Stimulated activated naive CD8-positive, alpha-beta T cell treated with anti-CD3 and anti-CD28 coated beads, Interleukin-15, Interleukin-2, amounts not matched to agents 100 ng/mL and 50 ng/mL, for 24 hours (primary cell): ENCODE results near the gene RAB40B.

Source experiments
- H3K27ac Mint-ChIP-seq: one replicate; pipeline ENCODE4 v1.8.0; 2021; ENCODE audit warnings: mild to moderate bottlenecking, mixed read lengths
- H3K27me3 Mint-ChIP-seq: one replicate; pipeline ENCODE4 v1.8.0; 2021; ENCODE audit warnings: mixed read lengths
- H3K36me3 Mint-ChIP-seq: one replicate; pipeline ENCODE4 v1.8.0; 2021; ENCODE audit warnings: low read depth, mixed read lengths
- H3K4me1 Mint-ChIP-seq: one replicate; pipeline ENCODE4 v1.8.0; 2021; ENCODE audit warnings: low read depth, mixed read lengths
- H3K4me3 Mint-ChIP-seq: one replicate; pipeline ENCODE4 v1.8.0; 2021; ENCODE audit warnings: mild to moderate bottlenecking, mixed read lengths
- H3K9me3 Mint-ChIP-seq: one replicate; pipeline ENCODE4 v1.8.0; 2021; ENCODE audit warnings: mixed read lengths

Gene RAB40B

GRCh38 chr17:82687375-82687861 is 11.1 kb downstream of the RAB40B start:
- H3K4me3 Mint-ChIP-seq = no peak overlapping the region
- no peaks in the 10 kb centered on the region for H3K36me3 Mint-ChIP-seq
- peaks cover 3% of the 10 kb centered on the region for H3K4me1 Mint-ChIP-seq
- no peaks in the 10 kb centered on the region for H3K9me3 Mint-ChIP-seq
- no peak overlapping the region for H3K27ac Mint-ChIP-seq
- H3K27me3 Mint-ChIP-seq = no peaks in the 10 kb centered on the region

- H3K27me3 Mint-ChIP-seq = no peaks in the 10 kb centered on the region
- peaks cover 2% of the 10 kb centered on the region for H3K4me1 Mint-ChIP-seq
- H3K4me3 Mint-ChIP-seq = no peak overlapping the region
- H3K9me3 Mint-ChIP-seq = peaks cover 3% of the 10 kb centered on the region
- peaks cover 4% of the 10 kb centered on the region for H3K36me3 Mint-ChIP-seq
- H3K27ac Mint-ChIP-seq = no peak overlapping the region
These were observed 11.9 kb downstream of the RAB40B start for GRCh38 chr17:82686366-82687324.

GRCh38 chr17:82685291-82685690 is 13.2 kb downstream of the RAB40B start:
- Mint-ChIP-seq H3K27ac (no peak overlapping the region), H3K36me3 (peaks cover 4% of the 10 kb centered on the region), H3K4me3 (no peak overlapping the region), H3K27me3 (no peaks in the 10 kb centered on the region), H3K4me1 (no peaks in the 10 kb centered on the region), H3K9me3 (peaks cover 3% of the 10 kb centered on the region)

GRCh38 chr17:82684228-82684841 is 14.2 kb downstream of the RAB40B start:
- peaks cover 3% of the 10 kb centered on the region for H3K9me3 Mint-ChIP-seq
- H3K27ac Mint-ChIP-seq = no peak overlapping the region
- H3K27me3 Mint-ChIP-seq = no peaks in the 10 kb centered on the region
- peaks cover 4% of the 10 kb centered on the region for H3K36me3 Mint-ChIP-seq
- no peaks in the 10 kb centered on the region for H3K4me1 Mint-ChIP-seq
- H3K4me3 Mint-ChIP-seq = no peak overlapping the region

GRCh38 chr17:82683534-82683933 is 15.0 kb downstream of the RAB40B start:
- no peaks in the 10 kb centered on the region for H3K27me3 Mint-ChIP-seq
- H3K4me1 Mint-ChIP-seq = no peaks in the 10 kb centered on the region
- H3K4me3 Mint-ChIP-seq = no peak overlapping the region
- peaks cover 3% of the 10 kb centered on the region for H3K9me3 Mint-ChIP-seq
- peaks cover 4% of the 10 kb centered on the region for H3K36me3 Mint-ChIP-seq
- no peak overlapping the region for H3K27ac Mint-ChIP-seq

GRCh38 chr17:82681547-82681946 is 17.0 kb downstream of the RAB40B start:
- peaks cover 3% of the 10 kb centered on the region for H3K9me3 Mint-ChIP-seq
- no peaks in the 10 kb centered on the region for H3K27me3 Mint-ChIP-seq
- H3K27ac Mint-ChIP-seq = no peak overlapping the region
- peaks cover 4% of the 10 kb centered on the region for H3K36me3 Mint-ChIP-seq
- H3K4me3 Mint-ChIP-seq = no peak overlapping the region
- H3K4me1 Mint-ChIP-seq = no peaks in the 10 kb centered on the region

- H3K36me3 Mint-ChIP-seq = peaks cover 4% of the 10 kb centered on the region
- no peak overlapping the region for H3K4me3 Mint-ChIP-seq
- H3K27ac Mint-ChIP-seq = no peak overlapping the region
- H3K27me3 Mint-ChIP-seq = no peaks in the 10 kb centered on the region
- peaks cover 3% of the 10 kb centered on the region for H3K9me3 Mint-ChIP-seq
- no peaks in the 10 kb centered on the region for H3K4me1 Mint-ChIP-seq
These were observed 18.7 kb downstream of the RAB40B start for GRCh38 chr17:82679586-82680465.

- H3K27me3 Mint-ChIP-seq = no peaks in the 10 kb centered on the region
- H3K36me3 Mint-ChIP-seq = peaks cover 4% of the 10 kb centered on the region
- H3K27ac Mint-ChIP-seq = no peak overlapping the region
- H3K4me3 Mint-ChIP-seq = no peak overlapping the region
- peaks cover 3% of the 10 kb centered on the region for H3K9me3 Mint-ChIP-seq
- no peaks in the 10 kb centered on the region for H3K4me1 Mint-ChIP-seq
These were observed 20.1 kb downstream of the RAB40B start for GRCh38 chr17:82678265-82678891.

- Mint-ChIP-seq H3K4me1 (no peaks in the 10 kb centered on the region), H3K27me3 (no peaks in the 10 kb centered on the region), H3K27ac (no peak overlapping the region), H3K36me3 (peaks cover 4% of the 10 kb centered on the region), H3K4me3 (no peak overlapping the region), H3K9me3 (peaks cover 3% of the 10 kb centered on the region)
These were observed 21.1 kb downstream of the RAB40B start for GRCh38 chr17:82677353-82677925.

GRCh38 chr17:82675476-82676245 is 22.8 kb downstream of the RAB40B start:
- H3K4me3 Mint-ChIP-seq = no peak overlapping the region
- H3K27ac Mint-ChIP-seq = no peak overlapping the region
- no peaks in the 10 kb centered on the region for H3K27me3 Mint-ChIP-seq
- H3K36me3 Mint-ChIP-seq = no peaks in the 10 kb centered on the region
- H3K9me3 Mint-ChIP-seq = no peaks in the 10 kb centered on the region
- no peaks in the 10 kb centered on the region for H3K4me1 Mint-ChIP-seq

GRCh38 chr17:82674656-82675475 is 23.6 kb downstream of the RAB40B start:
- H3K4me3 Mint-ChIP-seq = no peak overlapping the region
- H3K27ac Mint-ChIP-seq = no peak overlapping the region
- H3K27me3 Mint-ChIP-seq = no peaks in the 10 kb centered on the region
- no peaks in the 10 kb centered on the region for H3K9me3 Mint-ChIP-seq
- H3K4me1 Mint-ChIP-seq = no peaks in the 10 kb centered on the region
- no peaks in the 10 kb centered on the region for H3K36me3 Mint-ChIP-seq

GRCh38 chr17:82670661-82671450 is 27.6 kb downstream of the RAB40B start:
- Mint-ChIP-seq H3K4me3 (no peak overlapping the region), H3K36me3 (no peaks in the 10 kb centered on the region), H3K27me3 (no peaks in the 10 kb centered on the region), H3K27ac (no peak overlapping the region), H3K4me1 (no peaks in the 10 kb centered on the region), H3K9me3 (no peaks in the 10 kb centered on the region)
